UCSD-AML1 (cell line): ENCODE measurements around the gene RSPH9.
A peak's percentile ranks its signal among the peaks of the same experiment; 100 is the strongest.

Source experiments
- DNase-seq: peaks from one replicate; lab custom pipeline; 2025; ENCODE audit not compliant: unreplicated experiment; lab: John Stamatoyannopoulos, UW

Gene RSPH9, protein sequence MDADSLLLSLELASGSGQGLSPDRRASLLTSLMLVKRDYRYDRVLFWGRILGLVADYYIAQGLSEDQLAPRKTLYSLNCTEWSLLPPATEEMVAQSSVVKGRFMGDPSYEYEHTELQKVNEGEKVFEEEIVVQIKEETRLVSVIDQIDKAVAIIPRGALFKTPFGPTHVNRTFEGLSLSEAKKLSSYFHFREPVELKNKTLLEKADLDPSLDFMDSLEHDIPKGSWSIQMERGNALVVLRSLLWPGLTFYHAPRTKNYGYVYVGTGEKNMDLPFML

DNA sequence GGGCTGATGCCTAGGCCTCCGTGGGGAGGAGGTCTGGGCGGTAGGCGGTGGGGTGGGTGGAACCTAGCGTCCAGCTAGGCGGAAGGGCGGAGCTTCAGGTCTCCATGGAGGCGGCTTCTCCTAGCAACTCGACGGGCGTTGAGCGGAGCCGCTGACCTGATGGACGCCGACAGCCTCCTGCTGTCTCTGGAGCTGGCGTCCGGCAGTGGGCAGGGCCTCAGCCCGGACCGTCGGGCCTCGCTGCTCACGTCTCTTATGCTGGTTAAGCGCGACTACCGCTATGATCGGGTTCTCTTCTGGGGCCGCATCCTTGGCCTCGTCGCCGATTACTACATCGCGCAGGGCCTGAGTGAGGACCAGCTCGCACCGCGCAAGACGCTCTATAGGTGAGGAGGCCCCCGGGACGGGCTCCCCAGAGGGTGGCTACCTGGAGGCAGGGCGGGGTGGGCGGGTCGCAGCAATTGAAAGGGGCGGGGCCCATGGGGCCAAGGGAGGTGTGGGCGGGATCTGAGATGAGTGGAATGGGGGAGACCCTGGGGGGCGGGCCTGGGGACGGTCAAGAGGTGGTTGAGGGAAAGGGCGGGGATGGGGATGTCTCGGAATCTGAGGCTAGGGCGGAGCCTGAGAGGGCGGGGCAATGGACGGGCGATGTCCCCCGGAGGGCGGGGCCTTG is at the start of gene RSPH9:
Gene RSPH9, plus strand, starts transcription at position 97 of the 673 bp plus-strand sequence. Its CDS starts 63 bp downstream, at position 160.
- no peak for DNase-seq

DNA sequence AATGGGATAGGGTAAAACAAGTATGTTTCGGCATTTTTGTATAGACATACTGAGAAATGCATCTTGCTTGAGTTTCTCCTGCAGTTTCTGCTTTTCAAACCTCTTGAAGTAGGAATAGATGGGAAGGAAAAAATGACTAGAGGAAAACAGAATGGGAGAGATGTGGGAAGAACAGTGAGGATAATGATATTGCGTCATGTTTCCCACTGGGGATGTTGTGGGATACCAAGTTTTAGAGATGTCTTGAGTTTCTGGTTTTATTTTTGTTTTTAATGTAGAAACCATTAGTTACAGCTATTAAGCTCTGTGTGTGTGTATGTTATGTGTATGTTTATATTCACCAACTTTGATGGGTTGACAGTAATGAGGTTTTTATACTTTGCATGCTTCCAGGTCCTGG is 44.2 kb upstream of the RSPH9 start:
- DNase-seq, result no peak

DNA sequence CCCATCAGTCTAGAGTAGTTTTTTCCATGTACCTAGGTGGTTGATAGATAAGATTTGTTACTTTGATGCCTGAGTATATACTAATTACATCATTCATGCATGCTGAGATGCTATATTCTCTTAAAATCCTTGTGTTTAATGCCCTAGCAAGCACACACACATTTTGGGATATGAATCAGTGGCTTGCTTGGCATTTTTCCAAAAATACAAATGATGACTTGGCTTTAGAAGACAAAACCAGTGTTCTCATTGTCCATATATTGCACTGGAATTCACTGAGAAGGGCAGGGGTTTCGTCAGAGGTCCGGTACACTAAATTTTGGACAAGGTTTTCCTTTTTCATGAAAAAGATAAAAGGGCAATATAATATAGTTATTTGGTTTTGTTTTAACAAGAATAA is 40.7 kb upstream of the RSPH9 start:
- DNase-seq, result no peak

DNA sequence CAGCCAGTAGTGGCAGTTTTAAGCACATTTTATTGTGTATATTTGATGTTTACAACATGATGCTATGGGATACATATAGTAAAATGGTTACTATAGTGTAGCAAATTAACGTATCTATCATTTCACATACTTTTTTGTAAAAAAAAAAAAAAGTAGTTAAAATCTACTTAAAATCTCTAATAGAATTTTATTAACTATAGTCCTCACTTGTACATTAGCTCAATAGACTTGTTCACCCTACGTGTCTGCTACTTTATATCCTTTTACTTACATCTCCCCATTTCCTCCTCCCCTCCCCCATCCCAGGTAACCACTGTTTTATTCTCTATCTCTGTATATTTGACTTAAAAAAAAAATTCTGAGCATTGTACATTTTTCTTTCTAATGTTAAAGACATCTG is 38.8 kb upstream of the RSPH9 start:
- DNase-seq, result no peak

DNA sequence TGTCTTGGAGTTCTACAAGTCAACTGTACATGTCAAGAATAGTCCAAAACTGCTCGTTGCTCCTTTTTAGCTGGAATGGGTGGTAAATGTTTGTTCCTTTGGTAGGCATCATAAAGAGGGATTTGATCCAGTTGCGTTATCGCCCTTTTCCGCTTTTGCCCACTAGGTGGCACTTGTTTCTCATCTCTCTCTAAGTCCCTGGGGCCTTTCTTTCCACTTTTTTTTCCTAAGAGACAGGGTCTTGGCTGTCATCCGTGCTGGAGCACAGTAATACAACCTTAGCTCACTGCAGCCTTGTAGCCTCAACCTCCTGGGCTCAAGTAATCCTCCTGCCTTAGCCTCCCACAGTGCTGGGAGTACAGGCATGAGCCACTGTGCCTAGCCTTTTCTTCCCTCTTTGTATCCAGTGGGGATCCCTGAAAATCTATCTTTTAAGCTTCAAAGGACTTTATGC is 36.5 kb upstream of the RSPH9 start:
- peak; percentile 45 for DNase-seq

DNA sequence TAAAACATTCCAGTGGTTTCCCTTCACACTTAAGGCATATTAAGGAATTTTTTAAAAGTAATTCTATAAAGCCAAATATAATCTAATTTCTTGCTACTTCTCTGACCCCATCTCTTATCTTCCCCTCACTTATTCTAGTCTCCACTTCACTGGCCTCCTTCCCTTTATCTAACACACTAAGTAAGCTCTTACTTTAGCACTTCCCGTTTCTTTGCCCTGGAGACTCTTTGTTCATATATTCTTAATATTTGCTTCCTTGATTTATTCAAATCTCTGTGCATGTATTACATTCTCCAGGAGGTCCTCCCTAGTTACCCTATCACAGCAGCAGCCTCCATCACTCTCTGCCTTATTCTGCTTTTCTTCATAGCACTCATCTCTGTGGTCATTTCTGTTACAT is 36.0 kb upstream of the RSPH9 start:
- DNase-seq, result no peak

DNA sequence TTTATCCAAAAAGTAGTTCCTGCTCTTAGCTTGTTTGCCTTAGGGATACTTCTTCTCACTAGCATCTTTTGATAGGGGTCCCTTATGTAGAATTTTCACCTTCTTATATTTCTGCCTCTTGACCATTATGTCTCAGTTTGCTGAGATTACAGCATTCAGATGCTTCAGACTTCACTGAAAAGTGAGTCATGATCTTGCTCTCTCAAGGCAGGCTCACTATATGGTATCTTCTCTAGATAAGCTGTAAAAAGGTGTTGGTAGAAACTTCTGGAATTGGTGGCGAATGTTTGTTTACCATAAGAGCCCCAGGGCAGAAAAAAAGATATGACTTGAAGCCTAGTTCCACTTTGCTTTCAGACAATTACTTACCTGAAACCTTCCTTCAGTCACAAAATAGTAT is 35.4 kb upstream of the RSPH9 start:
- DNase-seq, result no peak

DNA sequence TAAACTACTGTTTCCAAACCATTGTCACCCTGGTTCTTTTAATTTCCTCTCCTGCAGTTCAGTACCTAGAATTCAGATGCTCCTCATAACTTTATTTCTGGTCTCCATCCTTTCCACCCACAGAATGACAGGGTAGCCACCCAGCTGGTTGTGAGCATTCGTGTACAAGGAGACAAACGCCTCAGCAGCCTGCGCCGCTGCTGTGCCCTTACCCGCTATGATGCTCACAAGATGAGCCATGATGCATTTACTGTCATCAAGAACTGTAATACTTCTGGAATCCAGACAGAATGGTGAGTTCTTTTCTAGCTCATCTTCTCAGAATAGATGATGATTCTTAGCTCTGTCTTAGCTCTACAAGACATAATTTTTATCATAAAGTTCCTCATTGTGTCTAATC is 34.4 kb upstream of the RSPH9 start:
- no peak for DNase-seq

DNA sequence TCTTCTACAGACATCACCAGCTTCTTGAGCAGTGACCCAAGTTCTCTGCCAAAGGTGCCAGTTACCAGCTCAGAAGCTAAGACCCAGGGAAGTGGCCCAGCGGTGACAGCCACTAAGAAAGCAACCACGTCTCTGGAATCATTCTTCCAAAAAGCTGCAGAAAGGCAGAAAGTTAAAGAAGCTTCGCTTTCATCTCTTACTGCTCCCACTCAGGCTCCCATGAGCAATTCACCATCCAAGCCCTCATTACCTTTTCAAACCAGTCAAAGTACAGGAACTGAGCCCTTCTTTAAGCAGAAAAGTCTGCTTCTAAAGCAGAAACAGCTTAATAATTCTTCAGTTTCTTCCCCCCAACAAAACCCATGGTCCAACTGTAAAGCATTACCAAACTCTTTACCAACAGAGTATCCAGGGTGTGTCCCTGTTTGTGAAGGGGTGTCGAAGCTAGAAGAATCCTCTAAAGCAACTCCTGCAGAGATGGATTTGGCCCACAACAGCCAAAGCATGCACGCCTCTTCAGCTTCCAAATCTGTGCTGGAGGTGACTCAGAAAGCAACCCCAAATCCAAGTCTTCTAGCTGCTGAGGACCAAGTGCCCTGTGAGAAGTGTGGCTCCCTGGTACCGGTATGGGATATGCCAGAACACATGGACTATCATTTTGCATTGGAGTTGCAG is 31.0 kb upstream of the RSPH9 start:
- no peak for DNase-seq

DNA sequence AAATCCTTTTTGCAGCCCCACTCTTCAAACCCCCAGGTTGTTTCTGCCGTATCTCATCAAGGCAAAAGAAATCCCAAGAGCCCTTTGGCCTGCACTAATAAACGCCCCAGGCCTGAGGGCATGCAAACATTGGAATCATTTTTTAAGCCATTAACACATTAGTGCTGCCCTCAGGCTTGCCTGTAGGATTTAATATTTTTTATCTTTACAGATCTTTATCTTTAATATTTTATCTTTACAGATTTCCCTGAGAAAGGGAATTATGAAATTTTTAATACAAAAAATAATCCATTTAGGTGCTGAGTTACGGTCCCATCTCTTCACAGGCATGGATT is 30.5 kb upstream of the RSPH9 start:
- DNase-seq, result no peak

DNA sequence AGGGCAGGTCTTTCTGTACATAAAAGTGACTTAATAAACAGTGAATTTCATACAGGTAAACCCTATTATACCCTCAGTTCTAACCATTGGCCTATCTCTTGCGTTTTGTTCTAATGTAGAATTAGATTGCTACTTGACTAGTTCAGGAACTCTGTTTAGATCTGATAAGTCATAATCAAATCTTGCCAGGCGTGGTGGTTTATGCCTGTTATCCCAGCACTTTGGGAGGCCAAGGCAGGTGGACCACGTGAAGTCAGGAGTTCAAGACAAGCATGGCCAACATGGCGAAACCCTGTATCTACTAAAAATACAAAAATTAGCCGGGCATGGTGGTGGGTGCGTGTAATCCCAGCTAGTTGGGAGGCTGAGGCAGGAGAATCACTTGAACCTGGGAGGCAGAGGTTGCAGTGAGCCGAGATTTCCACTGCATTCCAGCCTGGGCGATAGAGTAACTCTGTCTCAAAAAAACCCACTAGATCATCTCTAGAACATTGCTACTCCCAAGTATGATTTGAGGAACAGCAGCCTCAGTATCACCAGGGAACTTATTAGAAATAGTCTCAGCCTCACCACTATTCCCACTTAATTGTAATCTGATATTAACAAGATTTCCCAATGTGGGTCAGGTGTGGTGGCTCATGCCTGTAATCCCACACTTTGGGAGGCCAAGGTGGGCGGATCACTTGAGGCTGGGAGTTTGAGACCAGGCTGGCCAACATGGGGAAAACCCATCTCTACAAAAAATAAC is 27.9 kb upstream of the RSPH9 start:
- no peak for DNase-seq

DNA sequence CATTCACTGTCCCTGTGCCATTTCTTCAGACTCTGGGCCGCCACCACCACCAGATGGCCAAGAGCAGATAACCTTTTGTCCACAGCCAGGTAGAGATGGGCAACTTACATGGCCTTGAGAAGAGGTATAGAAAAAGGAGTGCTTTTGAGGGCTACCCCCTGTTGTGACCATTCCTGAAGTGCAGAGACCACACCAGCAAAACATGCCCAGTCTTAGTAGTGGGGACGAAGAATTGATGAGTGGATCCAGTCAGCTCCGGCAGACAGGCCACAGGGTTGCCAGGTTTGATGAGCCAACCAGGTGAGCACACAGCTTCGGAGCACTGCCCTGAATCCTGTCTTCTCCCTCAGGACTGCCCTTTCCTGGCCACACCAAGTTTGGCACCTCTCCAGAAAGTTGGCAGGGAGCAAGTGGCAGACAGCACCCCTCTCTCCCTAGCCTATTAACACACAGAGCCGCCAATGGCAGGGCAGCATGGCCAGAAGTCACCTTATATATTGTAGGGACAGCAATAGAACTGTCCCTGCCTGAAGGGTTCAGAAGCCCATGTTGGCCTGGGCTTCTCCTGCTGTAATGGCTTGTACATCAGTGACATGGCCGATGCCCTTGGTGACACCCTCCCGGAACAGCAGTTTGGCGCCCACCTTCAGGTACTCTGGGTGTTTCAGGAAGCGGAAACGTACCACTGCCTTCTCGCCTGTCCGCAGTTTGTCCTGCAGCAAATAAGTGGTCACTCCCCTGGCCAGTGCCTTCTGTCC is 23.6 kb upstream of the RSPH9 start:
- no peak for DNase-seq

DNA sequence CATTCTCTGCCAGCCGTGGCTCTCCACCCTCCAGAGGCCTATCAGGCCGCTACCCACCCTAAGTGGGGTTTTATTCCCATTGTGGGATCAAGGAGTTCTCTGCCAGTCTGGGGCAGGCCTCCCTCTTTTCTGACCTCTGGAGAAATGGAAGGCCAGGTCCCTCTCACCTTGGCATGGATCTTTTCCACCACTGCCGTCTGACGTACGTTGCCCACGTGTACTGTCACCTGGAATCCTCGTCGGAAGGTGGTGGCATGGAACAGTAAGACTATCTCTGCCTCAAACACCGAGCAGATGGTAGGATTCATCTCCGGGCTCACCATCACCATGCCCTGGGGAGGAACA is 23.0 kb upstream of the RSPH9 start:
- DNase-seq, result no peak

DNA sequence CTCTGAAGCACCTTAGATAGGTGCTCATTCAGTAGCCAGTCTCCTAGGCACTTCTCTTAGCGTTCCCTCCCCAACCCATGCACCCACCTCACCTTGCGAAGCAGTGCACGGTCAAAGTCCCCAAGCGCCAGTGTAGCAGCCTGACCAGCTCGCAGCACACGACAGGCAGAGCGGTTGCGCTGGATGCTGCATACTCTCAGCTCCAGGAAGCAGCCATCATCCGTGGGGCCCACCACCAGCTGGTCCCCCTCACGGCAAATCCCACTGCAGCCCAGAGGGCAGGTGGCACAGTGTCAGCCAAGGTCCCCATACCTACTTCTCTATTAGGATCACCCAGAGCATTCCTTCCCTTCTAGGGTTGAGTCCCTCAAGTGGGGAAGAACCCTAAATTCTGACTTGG is 22.3 kb upstream of the RSPH9 start:
- no peak for DNase-seq

DNA sequence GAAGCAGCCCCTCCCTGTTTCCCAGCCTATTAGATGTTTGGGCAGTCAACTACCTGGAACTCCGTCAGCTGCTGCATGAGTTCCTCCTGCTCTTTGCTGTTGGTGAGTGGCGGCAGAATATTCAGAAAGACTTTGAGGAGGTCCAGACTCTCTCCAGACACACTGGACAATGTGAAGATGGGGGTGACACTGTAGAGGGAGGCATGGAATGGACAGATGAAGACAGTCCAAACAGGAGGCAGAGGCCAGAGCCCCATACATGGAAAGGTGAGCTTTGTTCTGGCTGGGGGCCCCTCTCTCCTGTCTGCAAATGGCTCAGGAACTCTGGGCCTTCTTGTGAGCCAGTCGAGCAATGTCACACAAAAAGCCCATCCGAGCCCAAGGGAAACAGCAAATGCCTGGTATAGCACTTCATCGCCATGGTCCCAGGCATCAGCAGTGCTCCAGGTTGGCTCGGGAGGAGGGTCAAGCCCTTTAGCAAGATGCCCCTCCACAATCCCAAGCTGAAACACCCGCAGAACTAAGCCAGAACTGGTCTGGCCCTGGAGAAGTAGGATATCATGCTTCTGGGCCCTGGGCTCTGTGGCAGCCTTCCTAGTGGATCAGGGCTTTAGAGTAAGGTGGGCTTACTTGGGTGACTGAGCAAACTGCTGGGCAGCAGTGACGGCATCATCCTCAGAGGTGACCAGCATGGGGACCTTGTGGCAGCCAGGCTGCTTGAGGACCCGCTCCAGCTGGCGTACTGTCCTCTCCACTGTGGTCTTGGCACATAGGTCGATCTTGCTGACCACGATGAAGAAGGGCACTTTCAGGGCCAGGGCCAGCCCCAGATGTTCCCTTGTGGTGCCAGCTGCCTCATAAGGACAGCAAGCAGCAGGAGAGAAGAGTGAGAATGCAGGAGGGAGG is 20.7 kb upstream of the RSPH9 start:
- DNase-seq, result no peak

DNA sequence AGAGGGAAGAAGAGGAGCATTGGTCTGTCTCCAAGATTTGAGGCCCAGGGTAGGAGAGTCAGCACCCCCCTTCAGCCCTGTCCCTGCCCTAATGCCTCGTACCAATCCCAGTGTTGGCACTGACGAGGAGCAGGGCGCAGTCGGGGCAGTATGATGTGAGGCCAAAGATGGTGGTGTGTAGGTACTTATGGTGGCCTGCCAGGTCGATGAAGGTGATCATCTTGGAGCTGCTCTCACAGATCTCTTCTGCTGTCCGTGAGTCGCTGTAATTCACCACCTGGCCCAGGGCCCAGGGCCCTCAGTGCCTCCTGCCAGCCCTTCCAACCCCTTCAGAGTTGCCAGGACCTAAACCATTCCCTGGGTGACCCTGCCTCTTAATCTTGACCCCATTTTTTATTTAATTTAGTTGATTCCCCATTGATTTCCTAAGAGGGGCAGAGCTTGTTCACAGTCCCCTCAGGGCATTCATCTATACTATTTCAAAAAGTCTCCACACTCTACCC is 20.0 kb upstream of the RSPH9 start:
- no peak for DNase-seq

DNA sequence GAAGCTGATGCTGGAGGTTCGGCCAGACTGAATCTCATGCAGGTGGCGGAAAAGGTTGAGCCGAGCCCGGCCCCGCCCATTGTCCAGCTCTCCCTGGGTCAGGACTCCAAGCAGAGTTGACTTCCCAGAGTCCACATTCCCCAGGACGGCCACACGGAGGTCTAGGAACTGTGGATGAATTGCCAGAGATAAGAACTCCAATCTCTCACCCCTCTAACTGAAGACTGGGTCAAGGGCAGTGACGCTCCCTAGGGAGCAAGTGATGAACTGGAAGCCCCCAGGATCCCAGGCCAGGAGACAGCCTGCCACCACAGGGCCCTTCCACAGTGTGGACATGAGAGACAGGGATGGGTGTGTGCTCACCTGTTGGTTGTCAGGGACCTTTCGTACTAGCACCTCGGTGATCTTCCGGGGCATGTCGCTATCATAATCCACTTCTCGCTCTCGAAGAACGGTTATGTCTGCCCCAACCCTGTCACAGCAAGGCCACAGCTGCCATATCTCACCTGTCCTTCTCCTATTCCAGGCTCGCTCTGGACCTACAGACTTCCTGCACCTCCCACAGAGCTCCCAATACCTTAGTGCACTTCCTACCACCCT is 19.3 kb upstream of the RSPH9 start:
- DNase-seq, result no peak

DNA sequence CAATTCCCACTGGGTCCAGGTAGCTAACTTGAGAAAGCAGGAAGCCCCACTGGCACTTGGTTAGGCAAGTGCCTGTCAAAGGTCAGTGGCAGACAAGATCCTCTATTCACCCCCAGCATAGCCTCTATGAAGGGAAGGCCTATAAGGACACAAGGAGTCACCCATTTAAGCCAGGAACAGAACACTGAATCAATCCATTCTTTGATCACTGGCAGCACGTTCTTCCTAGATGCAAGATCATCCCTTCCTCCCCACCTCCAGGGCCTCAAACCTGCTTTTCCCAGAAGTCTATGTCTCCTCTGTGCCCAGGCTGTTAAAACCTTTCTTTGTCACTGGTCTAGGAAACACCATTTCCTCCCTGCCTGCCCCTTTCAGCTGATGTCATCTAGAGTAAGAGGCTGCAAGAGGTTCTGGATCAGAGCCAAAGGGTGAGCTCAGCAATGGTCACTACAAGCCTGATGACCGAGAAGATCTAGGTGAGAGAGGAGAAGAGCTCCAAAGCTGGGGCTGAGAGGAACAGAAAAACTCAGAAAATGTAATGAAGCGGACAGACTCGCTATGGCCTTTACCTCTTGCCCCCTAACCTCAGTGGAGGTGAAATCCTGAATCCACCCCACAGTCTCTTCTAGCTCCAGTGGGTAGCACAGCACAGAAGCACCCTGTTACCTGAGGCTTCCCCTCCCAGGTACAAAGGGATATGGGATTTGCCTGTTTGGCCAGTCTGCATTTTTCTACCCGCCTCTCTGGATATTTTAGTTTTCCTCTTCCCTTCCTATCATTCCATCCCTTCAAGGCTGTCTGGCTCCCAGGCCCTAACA is 17.6 kb upstream of the RSPH9 start:
- peak; percentile 54 for DNase-seq
